Panc1 (cell line): ENCODE results near the gene CHURC1. TPM values are rescaled to one million over a fixed set of nuclear protein-coding genes. Genes with fewer than 3 reads are reported as not detected.

Experiments
- ATAC-seq: fragments of 200-7000 bp; cut with Tn5 transposase; 2 replicates; pipeline ENCODE4 v1.9.1; 2020; ENCODE audit warnings: mild to moderate bottlenecking, moderate library complexity
- BruUV-seq: library from RNA; stranded (reverse); fragments of 400-500 nt; replicated peaks from 2 replicates; lab custom pipeline; 2021; lab: Mats Ljungman, UMichigan
- CTCF ChIA-PET: fragments of 300-600 bp; sonication (Branson Sonifier 250); formaldehyde crosslinking; loops from one replicate; lab custom pipeline; 2022; ENCODE audit warnings: antibody characterized with exemption; lab: Charles Lee
- POLR2A ChIA-PET: fragments of 300-600 bp; sonication (Branson Sonifier 250); formaldehyde crosslinking; loops from one replicate; lab custom pipeline; 2022; ENCODE audit warnings: antibody characterized with exemption; lab: Charles Lee
- DNase-seq: peaks from one replicate; pipeline ENCODE4 v3.0.0-alpha.2; 2010; ENCODE audit warnings: low read depth, low spot score
- H3K27ac ChIP-seq: 2 replicates; pipeline ENCODE4 v1.5.1; 2011; ENCODE audit warnings: mild to moderate bottlenecking, low read length, inconsistent platforms
- H3K27me3 ChIP-seq: fragments of 200-500 bp; sonication (Bioruptor generic); 2 replicates; pipeline ENCODE4 v1.6.0; 2014; ENCODE audit warnings: low read length, inconsistent platforms; ENCODE audit not compliant: control insufficient read depth, insufficient read depth
- H3K36me3 ChIP-seq: fragments of 200-500 bp; sonication (Bioruptor generic); 2 replicates; pipeline ENCODE4 v1.5.1; 2014; ENCODE audit warnings: inconsistent platforms, mild to moderate bottlenecking, low read length, moderate library complexity; ENCODE audit not compliant: control insufficient read depth, insufficient read depth
- H3K4me1 ChIP-seq: 2 replicates; pipeline ENCODE4 v1.5.1; 2011; ENCODE audit warnings: inconsistent platforms, mild to moderate bottlenecking, low read length, moderate library complexity; ENCODE audit not compliant: control insufficient read depth, insufficient read depth
- H3K4me3 ChIP-seq, 2 experiments: 2 replicates each; pipeline ENCODE4 v1.5.1; 2011 to 2012; ENCODE audit warnings: low read depth in 2 of 2, low read length in 2 of 2, mild to moderate bottlenecking in 2 of 2, inconsistent platforms in 1 of 2, moderate library complexity in 1 of 2
- H3K9me3 ChIP-seq: fragments of 200-500 bp; sonication (Bioruptor generic); 2 replicates; pipeline ENCODE4 v1.5.1; 2014; ENCODE audit warnings: low read depth, mild to moderate bottlenecking, inconsistent platforms, low read length, moderate library complexity; ENCODE audit not compliant: control insufficient read depth, insufficient read depth
- POLR2AphosphoS5 ChIP-seq: IDR thresholded peaks from 2 replicates; pipeline ENCODE4 v1.6.1; 2012; ENCODE audit warnings: mild to moderate bottlenecking, low read depth, low read length, moderate library complexity
- SIN3A ChIP-seq: IDR thresholded peaks from 2 replicates; pipeline ENCODE4 v1.6.1; 2012; ENCODE audit warnings: low read depth, mild to moderate bottlenecking, low read length, moderate library complexity, borderline replicate concordance; ENCODE audit not compliant: insufficient read depth
- TCF7L2 ChIP-seq: IDR thresholded peaks from 2 replicates; pipeline ENCODE4 v1.6.1; 2011; ENCODE audit warnings: mild to moderate bottlenecking, low read depth, low read length, inconsistent platforms
- in situ Hi-C: cut with HindIII; loops from 2 replicates; pipeline ENCODE4 v1.10.0; 2016; ENCODE audit warnings: low sequenced_read_pairs, low pct_unique_long_range_greater_than_20kb
- intact Hi-C: fragments of 100-400 bp; cut with micrococcal nuclease; formaldehyde crosslinking; loops from one replicate; pipeline ENCODE4 v1.10.0; 2022; ENCODE audit not compliant: unreplicated experiment
- total RNA-seq: library from RNA; stranded (reverse); gene quantifications from one replicate; pipeline ENCODE4 v1.2.1, GENCODE V29; 2021; ENCODE audit not compliant: unreplicated experiment
- TF ChIP-seq, protein P1 (sequence below): fragments of 450-650 bp; IDR thresholded peaks from 2 replicates; pipeline ENCODE4 v1.5.1; 2017; ENCODE audit warnings: mild to moderate bottlenecking
- TF ChIP-seq, protein P2 (sequence below), 2 experiments: IDR thresholded peaks; 2 replicates each; pipeline ENCODE4 v1.6.1; 2011 to 2012; ENCODE audit warnings: low read depth in 2 of 2, control low read depth in 1 of 2, low read length in 1 of 2, mild to moderate bottlenecking in 1 of 2, moderate library complexity in 1 of 2; ENCODE audit not compliant: insufficient read depth in 1 of 2

Gene CHURC1
- total RNA-seq, 1 experiment from 2014 or later: 55.6 TPM

DNA sequence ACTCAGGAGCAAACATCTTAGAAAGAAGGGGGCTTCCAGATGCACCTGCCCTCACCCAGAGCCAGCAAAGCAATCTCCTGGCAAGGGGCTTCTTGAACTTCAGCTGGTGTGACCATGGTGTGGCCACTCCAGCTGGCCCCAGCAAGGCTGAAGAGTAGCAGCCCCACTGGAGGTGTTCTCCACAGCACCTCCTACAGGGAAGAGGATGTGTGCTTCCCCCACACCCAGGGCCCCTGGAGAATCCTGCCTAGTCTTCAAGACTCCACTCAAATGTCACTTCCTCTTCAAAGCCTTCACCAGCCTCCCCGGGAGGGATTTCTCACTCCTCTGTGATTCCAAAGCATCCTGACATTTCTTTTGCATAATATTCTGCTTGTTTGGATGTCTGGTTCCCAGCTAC is 49.4 kb downstream of the CHURC1 start:
- Histone ChIP-seq H3K4me1 (no peaks in the 10 kb centered on the region), H3K27me3 (no peaks in the 10 kb centered on the region), H3K9me3 (no peaks in the 10 kb centered on the region), H3K27ac (no peak overlapping the region), H3K4me3 (no peak overlapping the region), H3K36me3 (no peaks in the 10 kb centered on the region)
- intact Hi-C loops: no loop called here
- no peak for DNase-seq
- no TSS peak for BruUV-seq
- ChIA-PET CTCF (no interaction called here), POLR2A (no interaction called here)
- in situ Hi-C loops: no loop called here
- TF ChIP-seq, protein P1, sequence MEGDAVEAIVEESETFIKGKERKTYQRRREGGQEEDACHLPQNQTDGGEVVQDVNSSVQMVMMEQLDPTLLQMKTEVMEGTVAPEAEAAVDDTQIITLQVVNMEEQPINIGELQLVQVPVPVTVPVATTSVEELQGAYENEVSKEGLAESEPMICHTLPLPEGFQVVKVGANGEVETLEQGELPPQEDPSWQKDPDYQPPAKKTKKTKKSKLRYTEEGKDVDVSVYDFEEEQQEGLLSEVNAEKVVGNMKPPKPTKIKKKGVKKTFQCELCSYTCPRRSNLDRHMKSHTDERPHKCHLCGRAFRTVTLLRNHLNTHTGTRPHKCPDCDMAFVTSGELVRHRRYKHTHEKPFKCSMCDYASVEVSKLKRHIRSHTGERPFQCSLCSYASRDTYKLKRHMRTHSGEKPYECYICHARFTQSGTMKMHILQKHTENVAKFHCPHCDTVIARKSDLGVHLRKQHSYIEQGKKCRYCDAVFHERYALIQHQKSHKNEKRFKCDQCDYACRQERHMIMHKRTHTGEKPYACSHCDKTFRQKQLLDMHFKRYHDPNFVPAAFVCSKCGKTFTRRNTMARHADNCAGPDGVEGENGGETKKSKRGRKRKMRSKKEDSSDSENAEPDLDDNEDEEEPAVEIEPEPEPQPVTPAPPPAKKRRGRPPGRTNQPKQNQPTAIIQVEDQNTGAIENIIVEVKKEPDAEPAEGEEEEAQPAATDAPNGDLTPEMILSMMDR: no peak
- TF ChIP-seq POLR2AphosphoS5: no peak
- TF ChIP-seq TCF7L2: no peak
- TF ChIP-seq SIN3A: no peak
- TF ChIP-seq, protein P2, sequence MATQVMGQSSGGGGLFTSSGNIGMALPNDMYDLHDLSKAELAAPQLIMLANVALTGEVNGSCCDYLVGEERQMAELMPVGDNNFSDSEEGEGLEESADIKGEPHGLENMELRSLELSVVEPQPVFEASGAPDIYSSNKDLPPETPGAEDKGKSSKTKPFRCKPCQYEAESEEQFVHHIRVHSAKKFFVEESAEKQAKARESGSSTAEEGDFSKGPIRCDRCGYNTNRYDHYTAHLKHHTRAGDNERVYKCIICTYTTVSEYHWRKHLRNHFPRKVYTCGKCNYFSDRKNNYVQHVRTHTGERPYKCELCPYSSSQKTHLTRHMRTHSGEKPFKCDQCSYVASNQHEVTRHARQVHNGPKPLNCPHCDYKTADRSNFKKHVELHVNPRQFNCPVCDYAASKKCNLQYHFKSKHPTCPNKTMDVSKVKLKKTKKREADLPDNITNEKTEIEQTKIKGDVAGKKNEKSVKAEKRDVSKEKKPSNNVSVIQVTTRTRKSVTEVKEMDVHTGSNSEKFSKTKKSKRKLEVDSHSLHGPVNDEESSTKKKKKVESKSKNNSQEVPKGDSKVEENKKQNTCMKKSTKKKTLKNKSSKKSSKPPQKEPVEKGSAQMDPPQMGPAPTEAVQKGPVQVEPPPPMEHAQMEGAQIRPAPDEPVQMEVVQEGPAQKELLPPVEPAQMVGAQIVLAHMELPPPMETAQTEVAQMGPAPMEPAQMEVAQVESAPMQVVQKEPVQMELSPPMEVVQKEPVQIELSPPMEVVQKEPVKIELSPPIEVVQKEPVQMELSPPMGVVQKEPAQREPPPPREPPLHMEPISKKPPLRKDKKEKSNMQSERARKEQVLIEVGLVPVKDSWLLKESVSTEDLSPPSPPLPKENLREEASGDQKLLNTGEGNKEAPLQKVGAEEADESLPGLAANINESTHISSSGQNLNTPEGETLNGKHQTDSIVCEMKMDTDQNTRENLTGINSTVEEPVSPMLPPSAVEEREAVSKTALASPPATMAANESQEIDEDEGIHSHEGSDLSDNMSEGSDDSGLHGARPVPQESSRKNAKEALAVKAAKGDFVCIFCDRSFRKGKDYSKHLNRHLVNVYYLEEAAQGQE (IDR thresholded peaks at IDR 0.05; ENCODE audit: insufficient read depth in 1 of 2, low read depth in 2 of 2, low read length in 1 of 2): no peak
- no peak for ATAC-seq

DNA sequence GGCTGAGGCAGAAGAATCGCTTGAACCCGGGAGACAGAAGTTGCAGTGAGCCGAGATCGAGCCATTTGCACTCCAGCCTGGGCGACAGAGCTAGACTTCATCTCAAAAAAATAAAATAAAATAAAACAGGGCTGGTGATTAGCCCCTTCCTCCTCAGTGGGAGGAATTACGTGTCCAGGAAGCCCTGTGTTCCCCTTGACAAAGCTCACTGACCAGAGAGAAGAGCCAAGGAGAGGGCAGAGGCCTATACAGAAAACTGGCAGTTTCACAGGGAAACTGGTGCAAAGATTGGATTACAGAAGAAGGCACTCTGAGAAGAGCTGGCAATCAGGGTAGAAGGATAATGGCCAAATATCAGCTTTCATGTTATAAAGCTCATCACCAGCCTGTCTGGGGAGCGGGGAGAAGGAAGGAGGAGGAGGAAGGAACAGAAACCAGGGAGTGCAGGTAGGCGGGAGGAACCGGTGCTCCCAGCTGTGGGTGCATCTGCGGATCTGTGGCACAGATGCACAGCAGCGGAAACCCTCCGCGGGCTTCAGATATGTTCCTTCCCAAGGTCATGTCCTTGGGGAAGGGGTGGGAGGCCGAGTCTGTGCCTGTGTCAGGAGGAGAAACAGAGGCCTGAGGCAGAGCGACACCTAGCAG is 51.2 kb downstream of the CHURC1 start:
- Histone ChIP-seq H3K4me3 (no peak overlapping the region), H3K27me3 (no peaks in the 10 kb centered on the region; the same call in 1 of the 2 replicates), H3K4me1 (no peaks in the 10 kb centered on the region), H3K36me3 (no peaks in the 10 kb centered on the region), H3K27ac (no peak overlapping the region), H3K9me3 (no peaks in the 10 kb centered on the region)
- no peak for DNase-seq
- intact Hi-C loops: no loop called here
- no peak for TF ChIP-seq TCF7L2
- TF ChIP-seq, protein P1: no peak
- TF ChIP-seq POLR2AphosphoS5: no peak
- TF ChIP-seq, protein P2 (IDR thresholded peaks at IDR 0.05; ENCODE audit: insufficient read depth in 1 of 2, low read depth in 2 of 2, low read length in 1 of 2): no peak
- no peak for TF ChIP-seq SIN3A
- in situ Hi-C loops: no loop called here
- POLR2A ChIA-PET: no interaction called here
- no peak for ATAC-seq
- BruUV-seq: no TSS peak
- CTCF ChIA-PET: no interaction called here
